ENCODE data around the gene SMOC1. TPM values are rescaled to one million over a fixed set of nuclear protein-coding genes. Genes with fewer than 3 reads are reported as not detected.

Gene SMOC1
- total RNA-seq, 2 experiments from 2014 or later: not detected

GRCh38 chr14:69852531-69853321 is 26.5 kb upstream of the SMOC1 start:
- CTCF ChIA-PET: no interaction called here
- no peaks in the 10 kb centered on the region for H3K4me1 Mint-ChIP-seq (ENCODE audit: low read depth)
- H3K9me3 Mint-ChIP-seq: no peaks in the 10 kb centered on the region
- H3K36me3 Mint-ChIP-seq: no peaks in the 10 kb centered on the region
- H3K4me3 Mint-ChIP-seq: no peak overlapping the region
- H3K27ac Mint-ChIP-seq: no peak overlapping the region
- POLR2A ChIA-PET: no interaction called here
- no peak for DNase-seq
- H3K27me3 Mint-ChIP-seq: peaks cover 14% of the 10 kb centered on the region
- intact Hi-C loops (cut with micrococcal nuclease): no loop called here

GRCh38 chr14:69853774-69854173 is 25.4 kb upstream of the SMOC1 start:
- CTCF ChIA-PET: interaction anchor here (1.1 to 1.2 kb wide), 2 partner anchors 35 to 174 kb away, joined by 3 to 4 read pairs; no protein-coding TSS in a partner anchor
- peaks cover 11% of the 10 kb centered on the region for H3K27me3 Mint-ChIP-seq

GRCh38 chr14:69854598-69854997 is 24.6 kb upstream of the SMOC1 start:
- Mint-ChIP-seq H3K27ac (no peak overlapping the region), H3K27me3 (peaks cover 8% of the 10 kb centered on the region), H3K4me1 (ENCODE audit: low read depth) (no peaks in the 10 kb centered on the region), H3K36me3 (no peaks in the 10 kb centered on the region), H3K4me3 (no peak overlapping the region), H3K9me3 (no peaks in the 10 kb centered on the region)
- no peak for DNase-seq
- intact Hi-C loops (cut with micrococcal nuclease): no loop called here
- CTCF ChIA-PET: interaction anchor here (1.2 kb wide), 1 partner anchor 36 kb away, joined by 3 read pairs; no protein-coding TSS in a partner anchor
- POLR2A ChIA-PET: no interaction called here

More at GRCh38 chr14:69853774-69854173, 25.4 kb upstream of the SMOC1 start:
- Mint-ChIP-seq H3K4me1 (ENCODE audit: low read depth) (no peaks in the 10 kb centered on the region), H3K4me3 (no peak overlapping the region), H3K27ac (no peak overlapping the region), H3K9me3 (no peaks in the 10 kb centered on the region), H3K36me3 (no peaks in the 10 kb centered on the region)
- intact Hi-C loops (cut with micrococcal nuclease): no loop called here
- POLR2A ChIA-PET: no interaction called here
- no peak for DNase-seq

- no peak overlapping the region for H3K27ac Mint-ChIP-seq
- ChIA-PET CTCF (no interaction called here), POLR2A (no interaction called here)
- no peak overlapping the region for H3K4me3 Mint-ChIP-seq
- DNase-seq: no peak
- intact Hi-C loops (cut with micrococcal nuclease): no loop called here
- H3K9me3 Mint-ChIP-seq: no peaks in the 10 kb centered on the region
- peaks cover 6% of the 10 kb centered on the region for H3K27me3 Mint-ChIP-seq
- H3K4me1 Mint-ChIP-seq (ENCODE audit: low read depth): no peaks in the 10 kb centered on the region
- no peaks in the 10 kb centered on the region for H3K36me3 Mint-ChIP-seq
These were observed 23.9 kb upstream of the SMOC1 start for GRCh38 chr14:69855180-69855832.

GRCh38 chr14:69858801-69859200 is 20.4 kb upstream of the SMOC1 start:
- POLR2A ChIA-PET: no interaction called here
- DNase-seq: no peak
- Mint-ChIP-seq H3K36me3 (no peaks in the 10 kb centered on the region), H3K4me3 (no peak overlapping the region), H3K27me3 (peaks cover 8% of the 10 kb centered on the region), H3K9me3 (no peaks in the 10 kb centered on the region), H3K27ac (no peak overlapping the region), H3K4me1 (ENCODE audit: low read depth) (no peaks in the 10 kb centered on the region)
- intact Hi-C loops (cut with micrococcal nuclease): no loop called here
- CTCF ChIA-PET: no interaction called here

- no peak for DNase-seq
- CTCF ChIA-PET: no interaction called here
- Mint-ChIP-seq H3K9me3 (peaks cover 5% of the 10 kb centered on the region), H3K27ac (no peak overlapping the region), H3K36me3 (no peaks in the 10 kb centered on the region), H3K4me1 (ENCODE audit: low read depth) (no peaks in the 10 kb centered on the region), H3K27me3 (peaks cover 9% of the 10 kb centered on the region), H3K4me3 (no peak overlapping the region)
- POLR2A ChIA-PET: no interaction called here
- intact Hi-C loops (cut with micrococcal nuclease): no loop called here
These were observed 19.6 kb upstream of the SMOC1 start for GRCh38 chr14:69859591-69859990.

- intact Hi-C loops (cut with micrococcal nuclease): no loop called here
- H3K9me3 Mint-ChIP-seq: peaks cover 9% of the 10 kb centered on the region
- CTCF ChIA-PET: interaction anchor here (0.9 kb wide), 1 partner anchor 214 kb away, joined by 3 read pairs; no protein-coding TSS in a partner anchor
- POLR2A ChIA-PET: no interaction called here
- no peaks in the 10 kb centered on the region for H3K4me1 Mint-ChIP-seq (ENCODE audit: low read depth)
- H3K4me3 Mint-ChIP-seq: no peak overlapping the region
- H3K36me3 Mint-ChIP-seq: no peaks in the 10 kb centered on the region
- H3K27ac Mint-ChIP-seq: no peak overlapping the region
- H3K27me3 Mint-ChIP-seq: peaks cover 10% of the 10 kb centered on the region
- no peak for DNase-seq
These were observed 19.0 kb upstream of the SMOC1 start for GRCh38 chr14:69860221-69860620.

- no peaks in the 10 kb centered on the region for H3K36me3 Mint-ChIP-seq
- DNase-seq: no peak
- CTCF ChIA-PET: interaction anchor here (0.9 kb wide), 1 partner anchor 213 kb away, joined by 3 read pairs; no protein-coding TSS in a partner anchor
- intact Hi-C loops (cut with micrococcal nuclease): no loop called here
- H3K4me3 Mint-ChIP-seq: no peak overlapping the region
- H3K27ac Mint-ChIP-seq: no peak overlapping the region
- POLR2A ChIA-PET: no interaction called here
- H3K4me1 Mint-ChIP-seq (ENCODE audit: low read depth): no peaks in the 10 kb centered on the region
- H3K9me3 Mint-ChIP-seq: peaks cover 9% of the 10 kb centered on the region
- H3K27me3 Mint-ChIP-seq: peaks cover 7% of the 10 kb centered on the region
These were observed 18.1 kb upstream of the SMOC1 start for GRCh38 chr14:69861025-69861569.

- H3K9me3 Mint-ChIP-seq: peaks cover 9% of the 10 kb centered on the region
- no peak overlapping the region for H3K4me3 Mint-ChIP-seq
- H3K27me3 Mint-ChIP-seq: peaks cover 8% of the 10 kb centered on the region
- no peaks in the 10 kb centered on the region for H3K36me3 Mint-ChIP-seq
- H3K4me1 Mint-ChIP-seq (ENCODE audit: low read depth): no peaks in the 10 kb centered on the region
- no peak for DNase-seq
- intact Hi-C loops (cut with micrococcal nuclease): no loop called here
- ChIA-PET CTCF (no interaction called here), POLR2A (no interaction called here)
- no peak overlapping the region for H3K27ac Mint-ChIP-seq
These were observed 16.1 kb upstream of the SMOC1 start for GRCh38 chr14:69863083-69863482.

- Mint-ChIP-seq H3K27me3 (peaks cover 8% of the 10 kb centered on the region), H3K9me3 (peaks cover 9% of the 10 kb centered on the region), H3K4me1 (ENCODE audit: low read depth) (no peaks in the 10 kb centered on the region), H3K27ac (no peak overlapping the region), H3K36me3 (no peaks in the 10 kb centered on the region), H3K4me3 (no peak overlapping the region)
- DNase-seq: no peak
- CTCF ChIA-PET: no interaction called here
- POLR2A ChIA-PET: no interaction called here
- intact Hi-C loops (cut with micrococcal nuclease): no loop called here
These were observed 13.4 kb upstream of the SMOC1 start for GRCh38 chr14:69865701-69866365.

- CTCF ChIA-PET: no interaction called here
- POLR2A ChIA-PET: no interaction called here
- H3K36me3 Mint-ChIP-seq: no peaks in the 10 kb centered on the region
- no peak overlapping the region for H3K27ac Mint-ChIP-seq
- peaks cover 9% of the 10 kb centered on the region for H3K9me3 Mint-ChIP-seq
- H3K4me3 Mint-ChIP-seq: no peak overlapping the region
- intact Hi-C loops (cut with micrococcal nuclease): no loop called here
- DNase-seq: no peak
- H3K27me3 Mint-ChIP-seq: peaks cover 13% of the 10 kb centered on the region
- no peaks in the 10 kb centered on the region for H3K4me1 Mint-ChIP-seq (ENCODE audit: low read depth)
These were observed 10.8 kb upstream of the SMOC1 start for GRCh38 chr14:69868363-69868963.

- peaks cover 12% of the 10 kb centered on the region for H3K27me3 Mint-ChIP-seq
- H3K4me1 Mint-ChIP-seq (ENCODE audit: low read depth): no peaks in the 10 kb centered on the region
- DNase-seq: no peak
- no peak overlapping the region for H3K27ac Mint-ChIP-seq
- POLR2A ChIA-PET: no interaction called here
- peaks cover 4% of the 10 kb centered on the region for H3K9me3 Mint-ChIP-seq
- intact Hi-C loops (cut with micrococcal nuclease): loop anchor here (10.0 kb wide), 1 partner anchor 56 kb away; no protein-coding TSS in a partner anchor
- no peak overlapping the region for H3K4me3 Mint-ChIP-seq
- no peaks in the 10 kb centered on the region for H3K36me3 Mint-ChIP-seq
- CTCF ChIA-PET: no interaction called here
These were observed 8.6 kb upstream of the SMOC1 start for GRCh38 chr14:69870613-69871012.
